HepG2 (cell line): ENCODE measurements around the gene CCDC86. TPM values are rescaled to one million over a fixed set of nuclear protein-coding genes. Genes with fewer than 3 reads are reported as not detected.

Experiments used
- DNMT3B ChIP-seq: conservative IDR thresholded peaks from 2 replicates; pipeline ENCODE4 v1.6.1; 2016; ENCODE audit warnings: missing biosample characterization, control low read depth
- DPF2 ChIP-seq: sonication (generic); formaldehyde crosslinking; IDR thresholded peaks from 2 replicates; pipeline ENCODE4 v1.4.0; 2020; ENCODE audit warnings: mild to moderate bottlenecking, low read depth, missing genetic modification reagents, borderline replicate concordance
- ETV6 ChIP-seq: sonication (generic); formaldehyde crosslinking; conservative IDR thresholded peaks from 2 replicates; pipeline ENCODE4 v1.4.0; 2020; ENCODE audit warnings: missing genetic modification reagents
- HES4 ChIP-seq: sonication (generic); formaldehyde crosslinking; IDR thresholded peaks from 2 replicates; pipeline ENCODE4 v1.9.0; 2021; ENCODE audit warnings: mild to moderate bottlenecking, missing genetic modification reagents, borderline replicate concordance
- JDP2 ChIP-seq: sonication (generic); formaldehyde crosslinking; IDR thresholded peaks from 2 replicates; pipeline ENCODE4 v1.8.1; 2022; ENCODE audit warnings: missing genetic modification reagents, borderline replicate concordance
- KDM5A ChIP-seq: fragments of 200-600 bp; sonication (generic); IDR thresholded peaks from 2 replicates; pipeline ENCODE4 v1.7.0; 2018; ENCODE audit warnings: antibody characterized with exemption, mild to moderate bottlenecking, low read length, borderline replicate concordance
- RBFOX2 ChIP-seq: fragments of 200-400 bp; formaldehyde crosslinking; IDR thresholded peaks from 2 replicates; pipeline ENCODE4 v1.6.1; 2017; ENCODE audit warnings: low read depth, mild to moderate bottlenecking, low read length
- ZNF878 ChIP-seq: sonication (generic); formaldehyde crosslinking; IDR thresholded peaks from 2 replicates; pipeline ENCODE4 v1.8.1; 2023; ENCODE audit warnings: mild to moderate bottlenecking, missing genetic modification reagents, moderate library complexity
- ZNF879 ChIP-seq: sonication (generic); formaldehyde crosslinking; IDR thresholded peaks from 2 replicates; pipeline ENCODE4 v1.8.1; 2023; ENCODE audit warnings: missing genetic modification reagents
- polyA plus RNA-seq, 8 experiments: library from polyadenylated mRNA; depleted of rRNA in 3 of 8; stranded (reverse) in 7 of 8; unstranded in 1 of 8; fragments of >200 nt; fragmentation: Illumina TruSeq in 4 of 8; extraction: Trizol in 4 of 8; gene quantifications; 2 replicates each; pipeline versions ENCODE4 v1.2.1 to v1.2.3, GENCODE V29; 2011 to 2016; ENCODE audit warnings: low read depth in 4 of 8, missing spikeins in 1 of 8, mixed read lengths in 1 of 8; ENCODE audit not compliant: insufficient read depth in 1 of 8
- total RNA-seq, 5 experiments: library from RNA; depleted of rRNA; stranded (reverse); fragments of >200 nt; fragmentation: Illumina TruSeq; extraction: Trizol; gene quantifications; 2 replicates each; pipeline ENCODE4 v1.2.3, GENCODE V29; 2016; ENCODE audit warnings: low read depth in 1 of 5
- TF ChIP-seq, protein P1 (sequence below): sonication (generic); formaldehyde crosslinking; conservative IDR thresholded peaks from 2 replicates; pipeline ENCODE4 v1.4.0; 2020; ENCODE audit warnings: missing genetic modification reagents
- TF ChIP-seq, protein P2 (sequence below): sonication (generic); formaldehyde crosslinking; IDR thresholded peaks from 2 replicates; pipeline ENCODE4 v1.4.0; 2020; ENCODE audit warnings: missing genetic modification reagents; ENCODE audit errors: not compliant biosample characterization
- TF ChIP-seq, protein P3 (sequence below): sonication (generic); formaldehyde crosslinking; IDR thresholded peaks from 2 replicates; pipeline ENCODE4 v1.4.0; 2020; ENCODE audit warnings: missing genetic modification reagents

CCDC86 gene
- total and polyA plus RNA-seq, 2 of the 13 experiments (the other 11 are each of a cell fraction or from before 2014, with no cell fraction given), result 33.8 to 37.6 TPM

DNA sequence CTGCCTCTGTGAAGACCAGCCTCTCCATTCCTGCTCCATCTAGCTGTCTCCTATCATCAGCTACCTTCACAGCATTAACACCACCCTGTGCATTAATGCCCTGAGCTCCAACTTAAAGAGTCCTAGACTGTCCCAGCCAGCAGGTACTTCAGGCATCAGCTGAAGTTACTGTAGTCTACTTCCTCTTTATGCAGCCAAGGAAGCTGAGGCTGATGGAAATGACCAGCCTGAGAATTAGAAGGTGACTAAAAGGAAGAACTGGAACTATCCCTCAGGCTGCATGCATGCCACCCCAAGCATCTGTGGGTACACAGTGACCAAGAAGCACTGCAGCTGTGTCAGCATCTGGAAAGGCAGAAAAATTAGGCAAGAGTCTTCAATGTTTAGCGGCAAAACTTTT lies 28.6 kb upstream of the CCDC86 start (continued):
- TF ChIP-seq, protein P1, sequence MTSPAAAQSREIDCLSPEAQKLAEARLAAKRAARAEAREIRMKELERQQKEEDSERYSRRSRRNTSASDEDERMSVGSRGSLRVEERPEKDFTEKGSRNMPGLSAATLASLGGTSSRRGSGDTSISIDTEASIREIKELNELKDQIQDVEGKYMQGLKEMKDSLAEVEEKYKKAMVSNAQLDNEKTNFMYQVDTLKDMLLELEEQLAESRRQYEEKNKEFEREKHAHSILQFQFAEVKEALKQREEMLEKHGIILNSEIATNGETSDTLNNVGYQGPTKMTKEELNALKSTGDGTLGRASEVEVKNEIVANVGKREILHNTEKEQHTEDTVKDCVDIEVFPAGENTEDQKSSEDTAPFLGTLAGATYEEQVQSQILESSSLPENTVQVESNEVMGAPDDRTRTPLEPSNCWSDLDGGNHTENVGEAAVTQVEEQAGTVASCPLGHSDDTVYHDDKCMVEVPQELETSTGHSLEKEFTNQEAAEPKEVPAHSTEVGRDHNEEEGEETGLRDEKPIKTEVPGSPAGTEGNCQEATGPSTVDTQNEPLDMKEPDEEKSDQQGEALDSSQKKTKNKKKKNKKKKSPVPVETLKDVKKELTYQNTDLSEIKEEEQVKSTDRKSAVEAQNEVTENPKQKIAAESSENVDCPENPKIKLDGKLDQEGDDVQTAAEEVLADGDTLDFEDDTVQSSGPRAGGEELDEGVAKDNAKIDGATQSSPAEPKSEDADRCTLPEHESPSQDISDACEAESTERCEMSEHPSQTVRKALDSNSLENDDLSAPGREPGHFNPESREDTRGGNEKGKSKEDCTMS (CRISPR knock-in tag), result no peak
- TF ChIP-seq DPF2 (CRISPR knock-in tag) (no peak), DNMT3B (no peak), ZNF878 (CRISPR knock-in tag) (no peak), RBFOX2 (no peak), KDM5A (no peak), ETV6 (no peak), ZNF879 (CRISPR knock-in tag) (no peak), HES4 (no peak), JDP2 (CRISPR knock-in tag) (no peak)
- TF ChIP-seq, protein P2, sequence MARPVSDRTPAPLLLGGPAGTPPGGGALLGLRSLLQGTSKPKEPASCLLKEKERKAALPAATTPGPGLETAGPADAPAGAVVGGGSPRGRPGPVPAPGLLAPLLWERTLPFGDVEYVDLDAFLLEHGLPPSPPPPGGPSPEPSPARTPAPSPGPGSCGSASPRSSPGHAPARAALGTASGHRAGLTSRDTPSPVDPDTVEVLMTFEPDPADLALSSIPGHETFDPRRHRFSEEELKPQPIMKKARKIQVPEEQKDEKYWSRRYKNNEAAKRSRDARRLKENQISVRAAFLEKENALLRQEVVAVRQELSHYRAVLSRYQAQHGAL (CRISPR knock-in tag), result no peak
- TF ChIP-seq, protein P3, sequence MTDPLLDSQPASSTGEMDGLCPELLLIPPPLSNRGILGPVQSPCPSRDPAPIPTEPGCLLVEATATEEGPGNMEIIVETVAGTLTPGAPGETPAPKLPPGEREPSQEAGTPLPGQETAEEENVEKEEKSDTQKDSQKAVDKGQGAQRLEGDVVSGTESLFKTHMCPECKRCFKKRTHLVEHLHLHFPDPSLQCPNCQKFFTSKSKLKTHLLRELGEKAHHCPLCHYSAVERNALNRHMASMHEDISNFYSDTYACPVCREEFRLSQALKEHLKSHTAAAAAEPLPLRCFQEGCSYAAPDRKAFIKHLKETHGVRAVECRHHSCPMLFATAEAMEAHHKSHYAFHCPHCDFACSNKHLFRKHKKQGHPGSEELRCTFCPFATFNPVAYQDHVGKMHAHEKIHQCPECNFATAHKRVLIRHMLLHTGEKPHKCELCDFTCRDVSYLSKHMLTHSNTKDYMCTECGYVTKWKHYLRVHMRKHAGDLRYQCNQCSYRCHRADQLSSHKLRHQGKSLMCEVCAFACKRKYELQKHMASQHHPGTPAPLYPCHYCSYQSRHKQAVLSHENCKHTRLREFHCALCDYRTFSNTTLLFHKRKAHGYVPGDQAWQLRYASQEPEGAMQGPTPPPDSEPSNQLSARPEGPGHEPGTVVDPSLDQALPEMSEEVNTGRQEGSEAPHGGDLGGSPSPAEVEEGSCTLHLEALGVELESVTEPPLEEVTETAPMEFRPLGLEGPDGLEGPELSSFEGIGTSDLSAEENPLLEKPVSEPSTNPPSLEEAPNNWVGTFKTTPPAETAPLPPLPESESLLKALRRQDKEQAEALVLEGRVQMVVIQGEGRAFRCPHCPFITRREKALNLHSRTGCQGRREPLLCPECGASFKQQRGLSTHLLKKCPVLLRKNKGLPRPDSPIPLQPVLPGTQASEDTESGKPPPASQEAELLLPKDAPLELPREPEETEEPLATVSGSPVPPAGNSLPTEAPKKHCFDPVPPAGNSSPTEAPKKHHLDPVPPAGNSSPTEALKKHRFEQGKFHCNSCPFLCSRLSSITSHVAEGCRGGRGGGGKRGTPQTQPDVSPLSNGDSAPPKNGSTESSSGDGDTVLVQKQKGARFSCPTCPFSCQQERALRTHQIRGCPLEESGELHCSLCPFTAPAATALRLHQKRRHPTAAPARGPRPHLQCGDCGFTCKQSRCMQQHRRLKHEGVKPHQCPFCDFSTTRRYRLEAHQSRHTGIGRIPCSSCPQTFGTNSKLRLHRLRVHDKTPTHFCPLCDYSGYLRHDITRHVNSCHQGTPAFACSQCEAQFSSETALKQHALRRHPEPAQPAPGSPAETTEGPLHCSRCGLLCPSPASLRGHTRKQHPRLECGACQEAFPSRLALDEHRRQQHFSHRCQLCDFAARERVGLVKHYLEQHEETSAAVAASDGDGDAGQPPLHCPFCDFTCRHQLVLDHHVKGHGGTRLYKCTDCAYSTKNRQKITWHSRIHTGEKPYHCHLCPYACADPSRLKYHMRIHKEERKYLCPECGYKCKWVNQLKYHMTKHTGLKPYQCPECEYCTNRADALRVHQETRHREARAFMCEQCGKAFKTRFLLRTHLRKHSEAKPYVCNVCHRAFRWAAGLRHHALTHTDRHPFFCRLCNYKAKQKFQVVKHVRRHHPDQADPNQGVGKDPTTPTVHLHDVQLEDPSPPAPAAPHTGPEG (CRISPR knock-in tag), result no peak
